Stimulated activated CD4-positive, alpha-beta T cell treated with anti-CD3 and anti-CD28 coated beads, TNF-alpha, amount 100 ng/mL, for 24 hours (primary cell): ENCODE results near the gene KPNA6.

ENCODE experiments used
- DNase-seq, 3 experiments: peaks; one replicate each; pipeline ENCODE4 v3.0.0-alpha.2; 2020; ENCODE audit warnings: low read depth in 3 of 3

Gene KPNA6

GRCh38 chr1:32187850-32188249 lies 80.0 kb downstream of the KPNA6 start:
- no peak for DNase-seq

DNA sequence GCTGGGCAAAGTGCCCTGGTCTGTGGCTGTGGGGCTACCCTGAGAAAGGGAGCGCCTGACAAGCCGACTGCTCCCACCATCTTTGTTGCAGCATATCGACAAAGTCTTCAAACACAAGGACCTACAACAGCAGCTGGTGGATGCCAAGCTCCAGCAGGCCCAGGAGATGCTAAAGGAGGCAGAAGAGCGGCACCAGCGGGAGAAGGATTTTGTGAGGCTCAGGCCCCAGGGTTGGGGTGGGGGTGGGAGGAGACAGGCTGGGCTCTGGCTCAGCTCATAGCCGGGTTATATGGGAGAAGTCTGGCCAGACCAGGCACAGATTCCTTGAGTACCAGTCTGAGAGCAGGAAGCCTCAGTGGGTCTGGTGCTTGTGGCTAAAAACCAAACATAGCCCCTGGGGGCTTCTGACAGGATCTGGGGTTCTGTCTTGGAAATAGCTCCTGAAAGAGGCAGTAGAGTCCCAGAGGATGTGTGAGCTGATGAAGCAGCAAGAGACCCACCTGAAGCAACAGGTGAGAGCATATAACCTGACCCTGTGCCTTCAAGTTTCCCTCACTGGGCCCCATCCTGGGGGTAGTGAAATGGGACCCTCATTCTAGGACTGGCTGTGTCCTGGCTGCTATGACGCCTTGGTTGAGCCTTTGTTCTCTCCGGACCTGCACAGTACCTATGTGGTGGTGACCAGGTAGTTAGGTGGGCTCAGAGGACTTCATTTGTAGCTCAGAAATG lies 84.5 kb downstream of the KPNA6 start:
- DNase-seq = no peak

DNA sequence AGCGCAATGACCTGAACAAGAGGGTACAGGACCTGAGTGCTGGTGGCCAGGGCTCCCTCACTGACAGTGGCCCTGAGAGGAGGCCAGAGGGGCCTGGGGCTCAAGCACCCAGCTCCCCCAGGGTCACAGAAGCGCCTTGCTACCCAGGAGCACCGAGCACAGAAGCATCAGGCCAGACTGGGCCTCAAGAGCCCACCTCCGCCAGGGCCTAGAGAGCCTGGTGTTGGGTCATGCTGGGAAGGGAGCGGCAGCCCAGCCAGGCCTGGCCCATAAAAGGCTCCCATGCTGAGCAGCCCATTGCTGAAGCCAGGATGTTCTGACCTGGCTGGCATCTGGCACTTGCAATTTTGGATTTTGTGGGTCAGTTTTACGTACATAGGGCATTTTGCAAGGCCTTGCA lies 87.1 kb downstream of the KPNA6 start:
- no peak for DNase-seq

DNA sequence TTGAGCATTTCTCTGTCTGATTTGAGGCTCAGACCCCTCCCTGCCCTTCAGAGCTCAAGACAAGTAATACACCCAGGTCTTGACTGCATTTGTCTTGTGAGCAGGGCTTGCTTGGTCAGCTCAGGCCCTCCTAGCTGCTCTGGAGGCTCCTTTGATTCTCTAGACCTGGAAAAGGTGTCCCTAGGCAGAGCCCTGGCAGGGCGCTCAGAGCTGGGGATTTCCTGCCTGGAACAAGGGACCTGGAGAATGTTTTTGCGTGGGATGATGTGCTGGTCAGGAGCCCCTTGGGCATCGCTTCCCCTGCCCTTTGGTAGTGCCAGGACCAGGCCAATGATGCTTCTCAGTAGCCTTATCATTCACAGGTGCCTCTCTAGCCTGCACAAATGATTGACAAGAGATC lies 87.7 kb downstream of the KPNA6 start:
- no peak for DNase-seq

DNA sequence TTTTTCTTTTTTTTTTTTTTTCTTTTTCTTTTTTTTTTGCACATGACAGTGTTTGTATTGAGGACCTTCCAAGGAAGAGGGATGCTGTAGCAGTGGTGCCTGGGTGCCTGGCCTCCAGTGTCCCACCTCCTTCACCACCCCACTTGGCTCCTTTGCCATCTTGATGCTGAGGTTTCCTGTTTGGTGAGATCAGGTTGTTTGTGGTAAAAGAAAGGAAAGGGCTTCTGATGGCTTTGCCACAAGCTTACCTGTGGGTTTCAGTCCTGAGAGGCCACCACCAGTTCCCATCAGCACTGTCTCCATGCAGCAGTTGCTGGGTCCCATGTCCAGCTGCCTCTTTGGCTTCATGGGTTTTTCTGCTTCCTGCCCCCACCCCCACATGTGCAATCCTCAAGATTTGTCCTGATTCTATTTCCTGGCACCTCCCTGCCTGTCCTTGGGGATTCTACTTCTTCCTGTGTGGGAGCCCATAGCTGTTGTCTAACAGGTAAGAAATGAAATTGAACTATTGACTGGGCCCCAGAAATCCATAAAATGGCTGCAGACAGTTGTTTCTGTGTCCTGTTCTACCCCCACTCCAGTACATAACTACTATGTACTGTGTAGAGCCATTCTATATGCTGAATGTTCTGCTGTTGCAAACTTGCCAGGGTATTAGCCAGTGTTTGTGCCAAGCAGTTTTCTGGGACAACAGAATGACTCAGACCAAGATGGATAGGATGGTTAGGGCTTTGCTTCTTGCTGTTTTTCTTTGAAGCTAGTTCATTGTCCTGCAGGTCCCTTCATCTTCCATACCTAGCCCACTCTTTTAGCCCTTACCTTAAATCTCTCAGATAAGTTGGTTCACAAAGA lies 88.3 kb downstream of the KPNA6 start:
- no peak for DNase-seq

DNA sequence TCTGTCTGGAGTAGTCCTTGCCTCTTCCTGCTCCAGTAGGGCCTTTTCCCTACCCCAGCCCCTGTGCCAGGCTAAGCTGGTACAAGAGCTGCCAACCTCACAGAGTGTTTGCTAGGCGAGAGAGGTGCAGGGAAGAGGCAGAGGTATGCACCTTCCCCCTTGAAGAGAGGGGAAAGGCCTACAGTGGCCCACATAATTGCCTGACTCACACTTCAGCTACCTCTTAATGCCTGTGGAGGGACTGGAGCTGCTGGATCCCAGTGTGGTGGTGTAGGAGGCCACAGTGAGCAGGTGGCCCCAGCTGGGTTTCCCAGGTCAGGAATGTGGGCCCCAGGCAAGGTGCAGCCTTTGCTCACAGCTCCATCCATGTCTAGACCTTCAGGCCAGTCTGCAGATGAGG lies 89.2 kb downstream of the KPNA6 start:
- DNase-seq = no peak

DNA sequence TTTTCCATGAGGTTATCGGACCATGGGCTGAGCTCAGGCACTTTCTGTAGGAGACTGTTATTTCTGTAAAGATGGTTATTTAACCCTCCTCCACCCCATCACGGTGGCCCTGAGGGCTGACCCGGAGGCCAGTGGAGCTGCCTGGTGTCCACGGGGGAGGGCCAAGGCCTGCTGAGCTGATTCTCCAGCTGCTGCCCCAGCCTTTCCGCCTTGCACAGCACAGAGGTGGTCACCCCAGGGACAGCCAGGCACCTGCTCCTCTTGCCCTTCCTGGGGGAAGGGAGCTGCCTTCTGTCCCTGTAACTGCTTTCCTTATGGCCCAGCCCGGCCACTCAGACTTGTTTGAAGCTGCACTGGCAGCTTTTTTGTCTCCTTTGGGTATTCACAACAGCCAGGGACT lies 90.0 kb downstream of the KPNA6 start:
- DNase-seq = no peak

- no peak for DNase-seq
These were observed 90.6 kb downstream of the KPNA6 start for GRCh38 chr1:32198237-32199042.

DNA sequence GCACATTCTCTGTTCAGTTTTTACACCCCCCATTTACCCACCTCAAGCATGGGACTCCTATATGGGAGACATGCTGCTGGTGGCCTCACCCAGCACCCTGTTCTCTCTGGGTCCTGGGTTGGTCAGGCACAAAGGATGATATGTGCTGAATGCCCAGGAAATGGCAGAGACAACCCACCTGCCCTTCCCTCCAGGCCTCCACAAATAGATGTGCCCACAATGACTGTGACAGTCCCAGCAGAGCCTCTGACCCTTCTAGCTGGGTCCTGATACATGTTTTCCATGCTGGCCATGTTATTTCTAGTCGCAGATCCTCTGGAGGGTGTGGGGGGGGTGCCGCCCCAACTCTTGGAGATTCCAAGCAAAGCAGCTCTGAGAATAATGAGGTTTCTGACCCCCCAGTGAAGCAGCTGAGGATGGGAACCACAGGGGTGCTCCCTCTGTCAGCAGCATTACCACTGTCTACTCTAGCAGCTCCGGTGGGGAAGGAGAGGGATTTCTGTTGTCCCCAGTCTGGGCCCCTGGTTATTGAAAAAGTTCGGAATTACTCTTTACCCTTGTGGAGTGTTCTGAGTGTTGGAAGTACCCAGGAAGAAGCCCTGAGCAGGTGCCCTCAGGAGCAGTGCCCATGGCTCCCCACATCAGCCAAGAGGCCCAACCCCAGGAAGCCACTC lies 91.3 kb downstream of the KPNA6 start:
- DNase-seq = no peak

- no peak for DNase-seq
These were observed 91.8 kb downstream of the KPNA6 start for GRCh38 chr1:32199717-32200072.

- DNase-seq = peak in 1 of 3 experiments; percentile 42
These were observed 92.6 kb downstream of the KPNA6 start, which contains the start of gene CCDC28B for GRCh38 chr1:32200226-32201010. Gene CCDC28B (plus strand): TSS chr1:32200595. CDS start chr1:32201936, 1,341 bp downstream.

DNA sequence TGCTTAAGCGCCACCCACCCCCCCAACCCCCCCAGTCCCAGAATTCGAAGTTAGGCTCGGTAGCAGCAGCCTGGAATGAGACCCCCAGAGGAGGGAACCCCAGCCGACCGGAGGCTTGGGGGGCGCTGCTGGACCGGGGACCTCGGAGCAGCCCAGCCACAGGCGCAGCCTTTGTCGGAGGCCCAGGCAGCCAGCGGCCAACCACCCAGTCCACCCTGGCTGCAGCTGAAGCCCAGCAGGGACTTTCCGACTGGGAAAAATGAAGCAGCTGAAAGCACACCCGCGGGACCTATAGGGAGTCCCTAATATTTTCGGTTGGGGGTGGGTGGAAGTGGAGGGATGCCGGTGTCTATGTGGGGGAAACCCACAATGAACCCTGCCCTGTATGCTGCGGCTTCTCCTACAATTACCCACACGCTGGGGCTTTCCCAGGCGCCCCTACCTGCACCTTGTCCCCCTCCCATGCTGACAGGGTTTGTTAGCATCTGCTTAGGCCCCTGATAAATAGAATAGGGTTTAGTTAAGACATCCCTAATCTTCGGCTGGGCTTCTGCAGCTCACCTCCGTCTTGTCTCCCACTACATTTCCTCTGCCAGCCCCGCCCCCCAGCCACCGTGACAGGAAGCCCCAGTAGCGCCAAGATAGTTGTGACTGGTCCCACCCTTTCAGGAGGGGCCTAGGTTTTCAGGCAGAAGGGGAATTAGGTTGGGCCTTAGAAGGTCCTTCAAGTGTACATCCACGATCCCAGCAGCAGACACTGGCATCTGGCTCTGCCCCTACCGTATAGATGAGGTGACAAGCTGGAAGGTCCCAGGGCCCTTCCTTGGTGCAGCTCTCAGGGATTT lies 93.4 kb downstream of the KPNA6 start:
- peak in 2 of 3 experiments; percentile 54 to 84 for DNase-seq

DNA sequence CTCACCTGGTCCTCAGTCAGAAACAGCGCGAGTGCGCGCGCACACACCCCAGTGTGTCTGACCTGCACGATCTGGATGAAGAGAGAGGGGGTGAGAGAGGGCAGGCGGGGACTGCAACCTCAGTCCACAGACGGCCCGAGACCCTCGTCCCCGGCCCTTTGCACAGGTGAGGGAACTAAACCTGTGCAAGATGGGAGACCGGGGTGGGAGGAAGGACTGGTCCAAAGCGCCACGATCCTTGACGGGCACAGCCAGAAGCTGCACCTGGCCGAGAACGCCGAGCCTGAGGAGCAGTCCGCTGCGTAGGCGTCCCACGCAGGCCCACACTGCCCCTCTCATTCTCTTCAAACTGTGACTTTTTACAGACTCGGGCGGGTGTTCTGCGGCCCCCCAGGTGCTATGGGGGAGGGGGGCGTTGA lies 97.1 kb downstream of the KPNA6 start:
- DNase-seq = no peak

- DNase-seq = peak; percentile 69 to 84 (median 70)
These were observed 97.8 kb downstream of the KPNA6 start, which contains the start of gene IQCC for GRCh38 chr1:32205401-32206370. Gene IQCC (plus strand): TSS chr1:32205671. CDS start chr1:32205682, 11 bp downstream.

DNA sequence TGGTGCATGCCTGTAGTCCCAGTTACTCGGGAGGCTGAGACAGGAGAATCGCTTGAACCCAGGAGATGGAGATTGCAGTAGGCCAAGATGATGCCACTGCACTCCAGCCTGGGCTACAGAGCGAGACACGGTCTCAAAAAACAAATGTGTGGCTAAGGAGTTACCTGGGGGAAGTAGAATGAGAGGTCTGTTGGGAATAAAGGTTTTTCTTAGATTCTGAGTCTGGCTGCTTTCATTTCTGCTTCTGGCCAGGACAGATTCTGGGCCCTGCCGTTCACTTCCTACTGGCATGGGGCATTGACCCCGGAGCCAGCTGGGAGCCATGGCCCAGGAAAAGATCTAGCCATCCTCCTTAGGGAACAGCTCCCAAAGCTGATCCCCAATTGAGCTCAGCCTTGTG lies 100.6 kb downstream of the KPNA6 start:
- DNase-seq = no peak

GRCh38 chr1:32208891-32209328 lies 101.1 kb downstream of the KPNA6 start, which contains the start of gene DCDC2B:
Gene DCDC2B (plus strand): TSS chr1:32209089. CDS start chr1:32209094, 5 bp downstream.
- DNase-seq = peak in 1 of 3 experiments; percentile 12

GRCh38 chr1:32215629-32216480 lies 108.0 kb downstream of the KPNA6 start:
- peak in 2 of 3 experiments; percentile 30 to 58 for DNase-seq
